Measurements from ENCODE around the gene LANCL3. TPM values are rescaled to one million over a fixed set of nuclear protein-coding genes. Genes with fewer than 3 reads are reported as not detected.
"Not testable (repeated sequence)": the region's sequence is repeated elsewhere in the genome, so short reads cannot be mapped to it uniquely, and the experiment has no call there.

Gene LANCL3
- total RNA-seq, 4 donors from 2014 or later: 0.80 to 6.6 (median 4.7) TPM

- Histone ChIP-seq H3K27me3 (no peaks in the 10 kb centered on the region), H3K9me3 (no peaks in the 10 kb centered on the region), H3K27ac (peak overlapping the region in 1 of 4 donors; percentile 25), H3K36me3 (no peaks in the 10 kb centered on the region), H3K4me1 (no peaks in the 10 kb centered on the region), H3K4me3 (no peak overlapping the region)
- no peak for DNase-seq
- TF ChIP-seq EP300 (IDR thresholded peaks at IDR 0.05; ENCODE audit: low read depth): no peak
- no peak for TF ChIP-seq POLR2A (IDR thresholded peaks at IDR 0.05)
- no peak for TF ChIP-seq POLR2AphosphoS5 (IDR thresholded peaks at IDR 0.05)
- TF ChIP-seq CTCF (IDR thresholded peaks at IDR 0.05): no peak
- intact Hi-C loops (cut with DNase I; ENCODE audit: low total_unique reads) (no loop called here), in situ Hi-C loops (cut with MboI; ENCODE audit: low pct_ligation_motif_present in 1 of 4, low pct_unique_long_range_greater_than_20kb in 1 of 4, low sequenced_read_pairs in 3 of 4) (no loop called here)
- 60 to 63% methylated on average over 1 to 5 of the region's 5 CpGs for WGBS, 2 donors (ENCODE audit: low coverage in 1 of 2)
Observed at GRCh38 chrX:37578045-37578444, 6.6 kb downstream of the LANCL3 start.

- Histone ChIP-seq H3K4me3 (no peak overlapping the region), H3K36me3 (no peaks in the 10 kb centered on the region), H3K27ac (no peak overlapping the region), H3K27me3 (no peaks in the 10 kb centered on the region), H3K9me3 (no peaks in the 10 kb centered on the region), H3K4me1 (no peaks in the 10 kb centered on the region)
- no peak for DNase-seq
- 53 to 83% methylated on average over 1 of the region's 1 CpG for WGBS, 2 donors (ENCODE audit: low coverage in 1 of 2)
- intact Hi-C loops (cut with DNase I; ENCODE audit: low total_unique reads) (no loop called here), in situ Hi-C loops (cut with MboI; ENCODE audit: low pct_ligation_motif_present in 1 of 4, low pct_unique_long_range_greater_than_20kb in 1 of 4, low sequenced_read_pairs in 3 of 4) (no loop called here)
- TF ChIP-seq CTCF (IDR thresholded peaks at IDR 0.05) (no peak), POLR2A (IDR thresholded peaks at IDR 0.05) (no peak), EP300 (IDR thresholded peaks at IDR 0.05; ENCODE audit: low read depth) (no peak), POLR2AphosphoS5 (IDR thresholded peaks at IDR 0.05) (no peak)
Observed at GRCh38 chrX:37580080-37580479, 8.6 kb downstream of the LANCL3 start.

- H3K27me3 ChIP-seq; intact Hi-C loops (cut with DNase I; ENCODE audit: low total_unique reads); H3K4me1 ChIP-seq; H3K9me3 ChIP-seq; H3K4me3 ChIP-seq; DNase-seq; H3K36me3 ChIP-seq; H3K27ac ChIP-seq; in situ Hi-C loops (cut with MboI; ENCODE audit: low pct_ligation_motif_present in 1 of 4, low pct_unique_long_range_greater_than_20kb in 1 of 4, low sequenced_read_pairs in 3 of 4): not testable (repeated sequence)
- whole genome bisulfite sequencing, 2 donors (ENCODE audit: low coverage in 1 of 2): 85% methylated on average over 11 of the region's 11 CpGs; no CpG with 5 or more reads in 1 of the 2 donors
Observed at GRCh38 chrX:37587337-37587736, 15.9 kb downstream of the LANCL3 start.

GRCh38 chrX:37590047-37590446, 18.6 kb downstream of the LANCL3 start:
- H3K4me1 ChIP-seq: no peaks in the 10 kb centered on the region
- no peak overlapping the region for H3K4me3 ChIP-seq
- H3K27me3 ChIP-seq: no peaks in the 10 kb centered on the region
- intact Hi-C loops (cut with DNase I; ENCODE audit: low total_unique reads) (no loop called here), in situ Hi-C loops (cut with MboI; ENCODE audit: low pct_ligation_motif_present in 1 of 4, low pct_unique_long_range_greater_than_20kb in 1 of 4, low sequenced_read_pairs in 3 of 4) (no loop called here)
- H3K27ac ChIP-seq: no peak overlapping the region
- WGBS, 2 donors (ENCODE audit: low coverage in 1 of 2): 56 to 100% methylated on average over 1 to 2 of the region's 2 CpGs
- DNase-seq: no peak
- TF ChIP-seq POLR2AphosphoS5 (IDR thresholded peaks at IDR 0.05) (no peak), EP300 (IDR thresholded peaks at IDR 0.05; ENCODE audit: low read depth) (no peak), POLR2A (IDR thresholded peaks at IDR 0.05) (no peak), CTCF (IDR thresholded peaks at IDR 0.05) (no peak)
- H3K36me3 ChIP-seq: no peaks in the 10 kb centered on the region
- no peaks in the 10 kb centered on the region for H3K9me3 ChIP-seq

- no peak overlapping the region for H3K27ac ChIP-seq
- in situ Hi-C loops (cut with MboI; ENCODE audit: low pct_ligation_motif_present in 1 of 4, low pct_unique_long_range_greater_than_20kb in 1 of 4, low sequenced_read_pairs in 3 of 4) (no loop called here), intact Hi-C loops (cut with DNase I; ENCODE audit: low total_unique reads) (no loop called here)
- no peaks in the 10 kb centered on the region for H3K9me3 ChIP-seq
- H3K4me3 ChIP-seq: no peak overlapping the region
- H3K36me3 ChIP-seq: no peaks in the 10 kb centered on the region
- no peak for TF ChIP-seq EP300 (IDR thresholded peaks at IDR 0.05; ENCODE audit: low read depth)
- no peak for TF ChIP-seq POLR2A (IDR thresholded peaks at IDR 0.05)
- TF ChIP-seq CTCF (IDR thresholded peaks at IDR 0.05): no peak
- no peak for TF ChIP-seq POLR2AphosphoS5 (IDR thresholded peaks at IDR 0.05)
- no peaks in the 10 kb centered on the region for H3K27me3 ChIP-seq
- 17 to 43% methylated on average over 1 to 4 of the region's 4 CpGs for WGBS, 2 donors (ENCODE audit: low coverage in 1 of 2)
- no peaks in the 10 kb centered on the region for H3K4me1 ChIP-seq
- no peak for DNase-seq
Observed at GRCh38 chrX:37594755-37595382, 23.4 kb downstream of the LANCL3 start.
